Esophagus mucosa (tissue), 1 donor: ENCODE results near the gene PLXNA4. TPM values are rescaled to one million over a fixed set of nuclear protein-coding genes. Genes with fewer than 3 reads are reported as not detected.

ENCODE experiments used
- ATAC-seq: fragments of 200-7000 bp; cut with Tn5 transposase; one replicate; pipeline ENCODE4 v1.9.1; 2020
- total RNA-seq: library from RNA; stranded (reverse); gene quantifications from one replicate; pipeline ENCODE4 v1.2.4, GENCODE V29; 2023
- donor health status: DM: yes; HTN: yes; CAD: no.

The PLXNA4 gene
- total RNA-seq, 1 donor from 2014 or later = 1.1 TPM

- ATAC-seq = no peak
Measured at GRCh38 chr7:132436121-132436520, 140.1 kb downstream of the PLXNA4 start.

DNA sequence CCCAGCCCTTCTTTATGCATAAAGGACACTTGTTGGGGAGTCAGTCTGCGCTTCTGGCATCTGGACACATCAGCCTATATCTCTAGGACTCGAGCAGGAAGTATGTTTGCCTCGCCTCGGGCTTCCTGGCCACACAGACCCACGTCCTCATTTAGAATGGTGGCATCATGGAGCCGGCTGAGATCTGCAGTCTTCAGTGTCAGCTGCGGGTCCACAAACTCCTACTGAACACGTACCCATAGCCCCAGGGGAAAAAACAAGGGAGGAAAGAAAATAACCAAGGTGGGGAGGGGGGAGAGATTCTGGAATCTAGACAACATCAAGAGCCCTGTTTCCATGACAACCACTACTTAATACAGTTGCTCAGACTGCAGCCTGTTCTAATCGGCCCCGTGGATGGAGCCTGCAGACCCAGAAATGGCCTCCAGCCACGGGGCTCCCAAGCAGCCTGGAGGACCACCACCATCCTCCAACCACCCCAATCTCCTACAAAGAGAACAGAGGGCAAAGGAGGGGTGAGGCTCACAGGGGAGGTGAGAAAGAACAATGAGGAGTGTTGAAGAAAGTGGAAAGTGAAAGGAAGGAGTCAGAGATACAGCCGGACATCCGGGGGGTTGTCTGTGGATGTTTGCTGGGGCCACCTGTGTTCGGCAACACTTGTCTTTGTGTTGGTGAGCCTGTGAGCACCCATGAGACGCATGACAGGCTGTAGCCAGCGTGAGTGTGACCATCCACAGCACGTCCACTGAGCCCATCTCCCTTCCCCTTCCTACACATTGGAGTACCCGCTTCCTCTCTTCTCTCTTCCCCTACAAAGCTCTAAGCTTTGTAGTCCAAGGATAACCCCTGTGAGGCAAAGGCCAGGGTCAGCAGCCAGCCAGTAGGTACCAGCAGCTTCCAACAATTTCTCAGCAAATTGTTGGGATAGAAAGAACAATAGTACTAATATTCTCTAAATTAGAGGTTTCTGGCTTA lies 141.0 kb downstream of the PLXNA4 start:
- ATAC-seq = no peak

DNA sequence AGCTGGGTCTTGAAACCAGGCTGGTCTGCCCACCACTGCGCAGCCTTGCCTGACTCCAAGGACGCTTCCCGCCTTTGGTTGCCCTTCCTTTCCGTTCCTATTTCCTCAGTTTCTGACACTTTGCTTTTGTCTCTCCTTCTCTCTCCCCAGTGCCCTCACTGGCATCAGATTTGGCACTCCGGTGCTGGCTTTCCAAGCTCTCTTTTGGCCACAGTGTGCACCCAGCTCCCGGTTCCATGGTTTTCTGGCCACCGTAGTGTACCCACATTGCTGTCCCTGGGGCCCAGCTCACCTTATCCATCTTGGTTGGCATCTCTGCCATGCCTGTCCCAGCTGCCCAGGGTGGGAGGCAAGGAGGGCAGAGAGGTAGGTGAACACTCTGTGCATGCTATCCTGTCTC lies 142.2 kb downstream of the PLXNA4 start:
- ATAC-seq = no peak

GRCh38 chr7:132433301-132433700 lies 143.0 kb downstream of the PLXNA4 start:
- ATAC-seq = no peak

GRCh38 chr7:132430861-132431822 lies 145.1 kb downstream of the PLXNA4 start:
- ATAC-seq = no peak

DNA sequence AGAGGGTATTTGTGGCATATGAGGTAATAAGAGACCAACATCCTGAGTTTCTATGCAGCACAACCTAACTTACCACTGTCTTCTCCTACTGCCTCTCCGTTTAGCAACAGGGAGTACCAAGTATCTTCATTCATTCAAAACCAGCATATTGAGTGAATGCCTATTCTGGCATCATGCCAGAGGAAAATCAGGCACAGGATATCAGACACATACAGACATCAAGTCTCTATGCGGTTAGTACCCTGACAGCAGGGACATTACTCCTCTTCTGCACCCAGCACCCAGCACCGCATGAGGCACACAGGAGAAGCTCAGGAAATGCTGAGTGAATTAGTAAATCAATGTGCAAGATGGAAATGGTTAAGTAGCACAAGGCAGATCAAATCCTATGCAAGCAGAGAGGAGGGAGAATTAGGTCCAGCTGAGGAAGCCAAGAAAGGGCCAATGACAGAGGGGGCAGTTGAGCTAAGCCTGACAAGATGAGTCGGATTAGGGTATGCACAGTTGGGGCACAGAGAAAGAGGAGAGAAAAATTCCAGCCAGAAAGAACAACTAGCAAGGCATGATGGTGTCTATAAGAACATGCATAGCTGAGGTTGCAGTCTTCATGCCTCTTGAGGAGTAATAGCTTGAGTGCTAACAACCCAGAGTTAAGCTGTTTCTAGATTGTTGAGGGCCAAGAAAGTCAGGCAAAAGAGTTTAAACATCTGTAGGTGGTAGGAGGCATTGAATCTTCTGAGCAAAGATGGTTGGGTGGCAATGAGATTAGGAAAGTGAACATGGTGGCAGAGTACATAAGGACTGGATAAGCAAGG lies 146.0 kb downstream of the PLXNA4 start:
- ATAC-seq = no peak

GRCh38 chr7:132429181-132429580 lies 147.1 kb downstream of the PLXNA4 start:
- no peak for ATAC-seq

GRCh38 chr7:132428247-132428919 lies 147.9 kb downstream of the PLXNA4 start:
- no peak for ATAC-seq

DNA sequence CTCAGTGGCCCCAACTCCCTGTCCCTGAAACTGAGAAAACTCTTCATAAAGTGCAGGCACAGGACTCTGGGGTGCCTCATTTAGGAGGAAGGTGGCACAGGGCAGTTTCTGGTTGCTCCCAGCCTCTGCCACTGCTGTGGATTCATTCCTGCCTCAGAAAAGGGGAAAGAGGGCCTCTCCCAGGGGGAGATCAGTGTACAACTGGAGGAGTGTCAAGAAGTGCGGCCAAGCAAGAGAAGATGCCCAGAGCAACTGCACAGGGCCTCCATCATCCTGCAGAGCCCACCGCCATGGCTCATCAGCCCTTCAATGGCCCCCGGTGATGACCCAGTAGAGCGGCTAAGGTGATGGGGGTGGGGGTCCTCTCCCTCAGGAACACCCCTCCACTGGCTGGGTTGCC lies 150.3 kb downstream of the PLXNA4 start:
- ATAC-seq = no peak

DNA sequence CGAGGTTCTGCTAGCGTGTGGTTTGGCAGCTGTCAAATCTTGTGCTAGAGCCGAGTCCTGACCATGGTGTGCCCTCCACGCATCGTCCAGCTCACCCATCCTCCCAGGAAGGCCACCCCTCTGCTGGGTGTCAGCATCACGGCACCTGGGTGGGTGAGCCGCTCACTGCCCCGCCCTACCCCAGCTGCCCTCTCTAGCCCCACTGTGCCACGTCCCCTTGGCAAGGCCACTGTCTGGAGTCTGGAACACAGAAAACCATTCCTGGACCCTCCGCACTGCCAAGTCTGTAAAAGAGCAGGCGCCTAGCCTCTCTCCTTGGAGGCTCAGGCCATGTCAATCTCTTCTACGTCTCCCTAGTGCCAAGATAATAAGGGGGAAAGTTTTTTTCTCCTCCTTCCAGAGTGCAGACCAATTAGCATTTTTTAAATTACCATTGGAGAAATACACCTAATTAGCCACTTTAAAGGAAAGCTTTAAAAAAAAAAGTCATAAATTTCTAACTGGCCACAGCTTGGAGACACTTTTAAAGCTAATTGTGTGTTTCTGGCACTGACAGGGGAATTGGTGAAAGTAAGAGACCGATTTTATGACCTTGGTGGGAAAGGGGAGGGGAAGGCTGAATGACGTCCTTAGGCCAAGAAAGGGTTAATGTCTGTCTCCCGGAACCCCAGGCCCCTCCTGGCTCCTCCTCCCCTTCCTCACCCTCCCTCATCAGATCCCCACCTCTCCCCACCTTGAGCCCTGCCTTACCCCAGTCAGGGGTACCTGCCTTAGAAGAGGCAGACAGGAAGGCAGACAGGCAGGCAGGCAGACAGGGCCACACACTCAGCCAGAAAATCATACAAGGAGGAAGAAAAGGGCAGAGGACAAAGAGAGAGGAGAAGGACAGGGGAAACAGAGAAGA lies 151.2 kb downstream of the PLXNA4 start:
- ATAC-seq = no peak

GRCh38 chr7:132424277-132424676 lies 152.0 kb downstream of the PLXNA4 start:
- no peak for ATAC-seq

GRCh38 chr7:132423594-132424200 lies 152.6 kb downstream of the PLXNA4 start:
- ATAC-seq = no peak

DNA sequence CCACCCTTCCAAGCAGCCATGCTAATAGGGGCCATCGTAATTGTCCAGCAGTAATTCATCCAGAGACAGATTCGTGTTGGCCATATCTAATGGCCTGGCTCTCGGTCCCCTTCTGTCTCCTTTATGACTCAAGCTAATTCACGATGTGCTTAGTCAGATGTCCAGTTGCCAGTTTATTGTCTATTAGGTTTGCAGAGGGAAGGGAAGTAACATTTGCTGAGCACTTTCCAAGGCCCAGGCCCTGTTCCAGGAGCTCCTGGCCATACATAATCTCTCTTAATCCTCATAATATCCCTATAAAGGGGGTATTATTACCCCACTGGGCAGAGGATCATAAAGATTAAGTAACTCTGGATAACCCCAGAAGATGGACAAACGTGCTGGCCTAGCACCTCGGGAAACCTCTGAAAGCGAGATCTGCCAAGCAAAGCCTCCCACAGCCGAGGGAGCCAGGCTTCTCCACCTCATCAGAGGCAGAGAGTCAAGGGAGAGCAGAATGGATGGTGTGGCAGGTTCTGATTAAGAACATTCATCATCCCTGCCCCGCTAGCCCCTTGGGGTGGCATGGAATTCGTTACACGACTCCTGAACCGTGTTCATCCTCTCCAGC lies 153.7 kb downstream of the PLXNA4 start:
- no peak for ATAC-seq

- no peak for ATAC-seq
Measured at GRCh38 chr7:132420527-132420926, 155.7 kb downstream of the PLXNA4 start.

- no peak for ATAC-seq
Measured at GRCh38 chr7:132419542-132419941, 156.7 kb downstream of the PLXNA4 start.

- no peak for ATAC-seq
Measured at GRCh38 chr7:132418840-132419239, 157.4 kb downstream of the PLXNA4 start.

DNA sequence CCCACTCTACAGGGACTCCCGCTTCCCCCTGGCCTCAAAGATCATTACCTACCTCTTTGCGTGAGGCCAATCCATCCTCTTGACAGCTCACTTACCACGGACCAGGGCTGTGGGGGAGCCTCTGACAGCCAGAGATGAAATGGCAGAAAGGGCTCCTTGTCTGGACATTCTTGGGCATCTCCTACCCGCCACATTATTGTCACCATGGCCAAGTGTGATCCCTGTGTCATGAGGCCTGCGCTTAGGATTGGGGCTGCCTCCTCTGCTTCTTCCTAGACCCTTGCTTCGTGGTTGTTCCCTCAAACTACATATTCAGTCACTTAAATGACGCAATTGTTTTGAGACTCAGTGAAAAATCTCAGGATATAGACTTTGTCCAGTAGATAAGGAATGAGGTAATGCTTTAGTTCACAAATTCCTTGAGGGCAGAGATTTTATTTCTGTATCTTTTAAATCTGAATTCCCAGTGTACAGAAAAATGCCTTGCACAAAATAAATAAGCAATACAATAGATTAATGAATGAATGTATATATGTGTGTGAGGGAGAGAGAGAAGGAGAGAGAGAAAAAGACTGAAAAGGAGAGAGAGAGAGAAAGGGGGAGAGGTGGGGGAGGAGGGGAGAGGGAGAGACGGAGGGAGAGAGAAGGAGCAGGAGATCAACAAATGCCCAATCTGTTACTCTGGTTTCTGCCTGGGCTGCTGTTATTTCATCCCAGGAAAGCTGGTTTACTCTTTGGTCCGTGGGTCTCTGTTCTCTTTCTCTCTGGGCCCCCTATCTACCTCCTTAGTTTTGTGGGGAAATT lies 159.0 kb downstream of the PLXNA4 start:
- no peak for ATAC-seq

- no peak for ATAC-seq
Measured at GRCh38 chr7:132416395-132416794, 159.9 kb downstream of the PLXNA4 start.

DNA sequence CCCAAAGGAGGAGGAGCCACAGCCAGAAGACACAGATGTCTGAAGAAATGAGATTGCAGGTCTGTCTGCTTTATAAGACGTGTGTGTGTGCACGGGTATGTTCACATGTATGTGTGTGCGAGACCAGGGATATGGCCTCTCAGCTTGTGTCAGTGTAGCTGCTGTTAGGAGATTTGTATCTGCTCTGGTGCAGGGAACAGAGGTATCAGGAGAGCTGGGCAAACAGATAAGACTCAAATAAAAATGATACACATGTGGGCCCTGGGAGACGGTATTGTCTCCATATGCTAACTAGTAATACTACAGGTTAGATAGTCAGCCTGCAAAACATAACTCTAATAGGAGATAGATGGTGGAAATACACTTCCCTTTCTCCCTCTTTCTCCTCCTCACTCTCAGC lies 161.0 kb downstream of the PLXNA4 start:
- ATAC-seq = no peak
